Midbrain (tissue), 1 donor: ENCODE measurements around the gene ASB18.
"Not testable (repeated sequence)": the region's sequence is repeated elsewhere in the genome, so short reads cannot be mapped to it uniquely, and the experiment has no call there.

Source experiments
- DNase-seq: peaks from one replicate; lab custom pipeline; 2025; lab: John Stamatoyannopoulos, UW

The ASB18 gene

DNA sequence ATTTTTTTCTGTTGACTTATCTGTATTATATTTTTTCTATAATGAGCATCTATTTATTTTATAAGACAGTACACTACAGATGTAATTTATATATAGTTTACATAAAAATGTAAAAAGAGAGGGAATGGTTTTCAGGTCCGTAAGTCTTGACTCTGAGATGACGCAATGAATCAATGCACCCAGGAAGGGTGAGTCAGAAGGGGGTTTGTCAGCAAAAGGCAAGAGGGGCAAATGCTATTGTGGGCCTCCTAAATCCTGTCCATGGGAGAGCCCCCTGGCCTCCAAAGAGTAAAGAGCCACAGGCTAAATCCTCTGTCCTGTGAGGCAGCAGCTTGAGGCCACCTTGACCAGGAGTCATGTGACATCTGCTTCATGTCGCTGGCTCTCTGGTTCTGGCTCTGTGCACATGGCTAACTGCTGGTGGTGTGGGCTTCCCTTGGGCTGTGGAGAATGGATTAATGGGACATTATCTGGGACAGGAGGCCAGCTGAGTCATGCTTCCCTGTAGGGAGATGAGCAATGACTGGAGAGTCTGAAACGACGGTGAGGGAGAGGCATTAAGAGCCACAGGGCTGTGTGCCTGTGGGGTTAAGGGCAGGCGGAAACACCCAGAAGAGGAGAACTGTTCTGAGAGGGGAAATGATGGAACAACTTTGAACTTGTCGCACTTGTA is 22.8 kb upstream of the ASB18 start:
- DNase-seq = no peak

GRCh38 chr2:236284208-236284607 is 20.0 kb upstream of the ASB18 start:
- no peak for DNase-seq

- DNase-seq = no peak
These were observed 18.2 kb upstream of the ASB18 start for GRCh38 chr2:236282406-236282805.

DNA sequence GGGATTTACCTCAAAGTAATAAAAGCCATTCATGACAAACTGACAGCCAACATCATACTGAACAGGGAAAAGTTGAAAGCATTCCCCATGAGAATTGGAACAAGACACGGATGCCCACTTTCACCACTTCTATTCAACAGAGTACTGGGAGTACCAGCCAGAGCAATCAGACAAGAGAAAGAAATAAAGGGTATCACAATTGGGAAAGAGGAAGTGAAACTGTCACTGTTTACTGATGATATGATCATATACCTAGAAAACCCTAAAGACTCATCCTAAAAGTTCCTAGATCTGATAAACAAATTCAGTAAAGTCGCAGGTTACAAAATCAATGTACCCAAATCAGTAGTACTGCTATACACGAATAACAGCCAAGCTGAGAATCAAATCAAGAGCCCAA is 17.2 kb upstream of the ASB18 start:
- no peak for DNase-seq

GRCh38 chr2:236273126-236273525 is 8.9 kb upstream of the ASB18 start:
- no peak for DNase-seq

DNA sequence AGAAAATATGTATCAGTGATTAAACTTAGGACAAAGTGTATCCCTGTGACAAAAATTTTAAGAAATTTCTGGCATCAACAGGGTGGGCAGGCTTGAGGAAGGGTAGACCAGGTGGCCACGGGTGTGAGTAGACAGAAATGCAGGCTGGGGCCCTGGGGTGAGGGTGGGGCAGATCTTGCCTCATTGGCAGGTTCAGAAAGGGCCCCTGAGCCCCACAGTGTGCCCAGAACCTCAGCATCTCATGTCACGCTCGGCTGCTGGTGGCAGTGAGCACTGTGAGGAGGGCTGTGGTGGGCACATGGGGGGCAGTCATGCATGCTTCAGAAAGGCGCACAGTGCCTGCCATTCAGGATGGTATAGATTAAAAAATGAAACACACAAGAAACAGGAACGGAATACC is 7.6 kb upstream of the ASB18 start:
- DNase-seq = no peak

- not testable (repeated sequence) for DNase-seq
These were observed 5.7 kb upstream of the ASB18 start for GRCh38 chr2:236269876-236270275.

GRCh38 chr2:236265675-236266074 is 1.5 kb upstream of the ASB18 start:
- DNase-seq = no peak

DNA sequence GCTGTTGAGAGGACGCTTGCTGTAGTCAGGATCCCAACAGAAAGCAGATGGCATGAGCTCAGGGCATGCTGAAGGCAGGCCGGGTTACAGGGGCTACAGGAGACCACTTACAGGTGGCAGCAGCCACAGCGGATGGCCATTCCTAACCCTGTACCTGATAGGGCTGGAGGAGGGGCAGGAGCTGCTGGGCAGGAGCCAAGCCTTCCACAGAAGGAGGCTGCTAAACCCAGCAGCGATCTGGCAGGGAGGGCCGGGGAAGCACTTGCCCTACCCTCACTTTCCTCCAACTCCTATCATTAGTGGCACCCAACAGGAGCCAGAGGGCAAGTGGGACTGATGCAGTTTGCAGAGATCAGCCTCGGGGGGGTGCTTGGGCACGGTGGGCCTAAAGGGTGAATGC is 2.0 kb downstream of the ASB18 start:
- DNase-seq = no peak

GRCh38 chr2:236261452-236261851 is 2.8 kb downstream of the ASB18 start:
- no peak for DNase-seq

DNA sequence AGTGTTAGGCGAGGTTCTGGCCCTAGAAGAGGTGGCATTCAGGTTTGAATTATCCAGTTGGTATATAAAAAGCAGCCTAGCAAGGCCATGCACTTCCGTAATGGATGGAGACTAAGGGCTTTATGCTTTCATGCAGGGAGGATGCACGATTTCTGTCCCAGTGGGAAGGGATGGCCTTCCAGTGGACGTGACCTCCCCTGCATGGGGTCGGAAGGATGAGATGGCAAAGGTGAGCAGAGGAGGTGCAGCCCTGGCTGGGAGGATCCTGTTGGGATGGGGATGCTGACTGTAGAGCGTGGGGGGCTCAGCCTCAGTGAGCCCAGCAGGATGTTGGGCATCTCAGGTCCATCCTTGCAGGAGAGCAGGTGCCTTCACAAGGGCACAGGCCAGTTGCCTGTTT is 4.8 kb downstream of the ASB18 start:
- no peak for DNase-seq

DNA sequence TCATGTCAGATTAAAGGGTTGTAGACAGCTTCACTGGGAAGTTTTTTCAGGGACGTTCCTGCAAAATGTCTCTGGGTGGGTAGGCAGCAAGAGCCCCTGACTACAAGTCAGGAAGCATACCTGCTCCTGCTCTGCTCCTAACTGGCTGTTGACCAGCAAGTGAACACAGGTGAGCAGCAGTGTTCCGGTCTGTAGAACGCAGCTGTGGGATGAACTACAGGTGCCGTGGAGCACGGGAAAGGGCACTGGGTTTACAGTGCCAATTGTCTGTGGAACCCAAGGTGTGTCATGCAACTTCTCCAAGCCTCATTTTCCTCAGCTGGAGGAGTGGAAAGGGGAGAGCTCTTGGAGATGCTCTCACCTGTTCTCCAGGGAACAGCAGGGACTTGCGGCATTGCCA is 6.6 kb downstream of the ASB18 start:
- no peak for DNase-seq

DNA sequence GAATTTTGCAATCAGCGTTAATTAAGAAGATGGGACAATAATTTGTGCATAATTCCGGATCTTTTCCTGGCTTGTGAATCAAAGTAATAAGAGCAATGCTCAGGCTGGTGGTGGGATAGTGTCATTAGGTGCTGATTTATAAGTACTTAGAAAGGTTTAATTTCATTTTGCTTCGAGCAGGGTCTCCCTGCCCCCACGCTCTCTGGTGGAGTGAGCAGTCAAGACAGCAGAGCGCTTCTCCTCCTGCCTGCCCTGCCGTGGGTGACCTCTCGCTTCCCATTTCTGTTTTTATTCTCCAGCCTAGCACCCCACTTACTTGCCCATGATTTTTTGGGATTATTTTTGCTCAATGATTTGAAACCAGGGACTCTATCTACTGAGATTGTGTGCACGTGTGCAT is 7.1 kb downstream of the ASB18 start:
- DNase-seq = no peak

GRCh38 chr2:236256366-236256985 is 7.7 kb downstream of the ASB18 start:
- no peak for DNase-seq

GRCh38 chr2:236254674-236255073 is 9.5 kb downstream of the ASB18 start:
- no peak for DNase-seq

- no peak for DNase-seq
These were observed 10.2 kb downstream of the ASB18 start for GRCh38 chr2:236254001-236254400.

GRCh38 chr2:236252602-236253001 is 11.6 kb downstream of the ASB18 start:
- DNase-seq = no peak

DNA sequence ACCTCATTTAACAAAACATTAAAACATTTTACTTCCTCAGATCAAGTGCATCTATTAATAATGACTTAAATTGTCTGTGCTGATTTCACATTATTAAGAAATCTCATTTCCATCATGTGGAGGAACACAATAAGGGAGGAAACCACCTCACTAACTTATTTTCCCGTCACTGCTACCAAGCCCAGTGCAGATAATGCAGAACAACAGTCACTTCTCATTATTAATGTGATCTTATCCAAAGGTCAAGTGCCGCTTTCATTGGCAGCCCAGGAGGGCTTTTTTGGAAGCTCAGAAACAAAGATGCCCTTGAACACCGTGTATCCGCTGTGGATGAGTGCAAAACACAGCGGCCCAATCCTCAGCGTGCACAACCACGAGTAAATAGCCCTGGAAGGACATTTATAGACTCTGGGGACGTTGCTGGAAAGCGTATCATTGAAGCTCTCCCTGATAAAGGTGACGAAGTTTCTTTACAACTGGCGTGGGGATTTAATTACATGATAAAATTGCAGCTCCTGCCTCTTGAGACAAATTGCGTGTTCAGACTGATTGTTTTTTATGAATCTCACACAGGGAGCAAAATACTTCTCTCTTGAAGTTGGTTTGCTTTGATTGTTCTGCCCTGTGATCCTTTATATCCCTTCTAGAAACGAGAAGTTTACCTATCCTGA is 13.2 kb downstream of the ASB18 start:
- no peak for DNase-seq

DNA sequence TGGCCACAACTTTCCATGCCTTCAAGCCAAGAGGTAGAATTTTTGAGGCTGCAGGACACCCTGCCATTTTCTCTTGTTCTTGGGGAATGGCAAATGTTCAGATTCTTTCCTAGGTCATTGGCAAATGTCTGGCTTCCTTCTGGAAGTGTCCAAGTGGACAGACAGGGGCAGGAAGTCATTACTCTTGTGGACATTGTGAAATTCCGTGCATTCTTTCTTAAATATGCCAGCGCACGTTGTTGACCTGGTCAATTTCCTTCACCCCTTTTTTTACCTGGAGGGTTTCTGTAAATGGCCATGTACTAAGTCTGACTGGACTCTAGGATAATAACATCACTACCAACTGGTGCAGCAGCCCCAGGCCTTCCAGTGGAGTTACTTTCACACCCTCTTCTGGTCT is 13.9 kb downstream of the ASB18 start:
- no peak for DNase-seq

DNA sequence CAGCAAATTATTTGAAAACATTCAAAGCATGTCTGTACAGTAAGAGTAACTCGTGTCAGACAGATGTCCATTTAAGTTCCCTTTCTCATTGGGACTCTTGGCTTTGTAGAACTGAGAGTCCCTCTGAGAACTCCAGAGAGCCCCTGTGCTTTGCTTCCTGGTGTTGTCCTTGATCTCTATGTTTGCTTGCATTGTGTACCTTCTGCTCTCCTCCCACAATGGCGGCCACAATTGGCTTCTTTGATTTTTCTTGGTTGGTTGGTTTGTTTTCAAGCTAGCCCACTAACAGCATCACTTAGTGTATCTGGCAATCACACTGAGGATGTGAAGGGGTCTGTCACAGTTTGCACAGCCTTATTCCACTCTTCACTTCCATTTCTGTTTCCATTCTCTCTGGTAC is 15.1 kb downstream of the ASB18 start:
- no peak for DNase-seq

DNA sequence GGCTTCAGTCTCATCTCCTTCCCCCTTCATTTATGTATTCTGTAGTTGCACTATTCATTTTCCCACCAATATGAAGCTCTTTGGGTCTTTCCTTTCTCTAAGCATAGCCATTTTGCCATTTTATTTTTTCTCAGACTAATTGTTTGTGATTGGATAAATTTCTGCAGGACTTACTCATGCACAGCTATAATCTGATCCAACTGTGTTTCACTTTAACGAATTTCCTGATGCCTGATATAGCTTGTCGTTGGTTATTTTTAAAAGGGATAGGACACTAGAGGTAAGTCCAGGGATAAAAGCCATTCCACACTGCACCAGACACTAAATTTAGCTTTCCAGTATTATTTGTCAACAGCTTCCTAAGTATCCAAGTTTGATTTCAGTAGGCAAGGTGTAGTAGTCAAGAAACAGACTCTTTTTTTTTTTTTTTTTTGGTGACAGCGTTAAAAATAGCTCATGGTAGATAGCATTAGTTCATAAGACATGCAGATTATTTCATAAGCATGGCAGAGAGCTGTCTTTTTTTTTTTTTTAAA is 17.4 kb downstream of the ASB18 start:
- no peak for DNase-seq

DNA sequence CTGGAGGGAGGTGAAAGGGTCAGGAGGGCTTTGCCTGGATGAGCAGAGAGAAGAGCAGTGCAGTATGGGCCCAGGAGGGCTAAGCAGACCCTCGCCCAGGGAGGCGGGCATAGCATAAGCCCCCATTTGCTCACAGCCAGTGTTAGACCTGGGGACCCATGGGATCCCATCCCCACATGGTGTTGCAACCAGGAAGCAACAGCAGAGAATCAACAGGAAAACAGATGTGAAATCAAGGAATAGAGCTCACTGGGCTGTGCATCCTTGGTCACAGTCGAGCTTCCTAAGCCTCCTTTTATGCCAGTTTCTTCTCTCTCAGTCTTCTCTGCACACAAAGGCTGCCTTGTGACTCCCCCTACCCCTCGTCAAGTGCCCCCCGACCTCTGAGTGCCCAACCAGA is 19.9 kb downstream of the ASB18 start:
- DNase-seq = no peak

GRCh38 chr2:236242057-236242495 is 22.1 kb downstream of the ASB18 start:
- DNase-seq = no peak
